PFSK-1 (cell line): ENCODE data around the gene RAB27B.

Experiments
- POLR2AphosphoS5 ChIP-seq: IDR thresholded peaks from 2 replicates; pipeline ENCODE4 v1.6.1; 2012; ENCODE audit warnings: low read depth, mild to moderate bottlenecking, control low read depth, low read length, moderate library complexity
- REST ChIP-seq, 2 experiments: IDR thresholded peaks; 2 replicates each; pipeline versions ENCODE4 v1.6.1 to v1.8.0; 2011 to 2012; ENCODE audit warnings: low read depth in 2 of 2, low read length in 2 of 2, control low read depth in 1 of 2, inconsistent platforms in 1 of 2, mild to moderate bottlenecking in 1 of 2, moderate library complexity in 1 of 2; ENCODE audit not compliant: insufficient read depth in 1 of 2

GRCh38 chr18:54830866-54831265 is 2.6 kb downstream of the RAB27B start:
- TF ChIP-seq REST (IDR thresholded peaks at IDR 0.05; ENCODE audit: insufficient read depth in 1 of 2, low read depth in 2 of 2, low read length in 2 of 2), result no peak
- no peak for TF ChIP-seq POLR2AphosphoS5
